Mammary epithelial cell (primary cell): ENCODE results near the gene MARCKS.

Experiments
- EZH2 ChIP-seq: IDR thresholded peaks from 2 replicates; pipeline ENCODE4 v1.6.1; 2012; ENCODE audit warnings: low read length, inconsistent platforms, borderline replicate concordance
- TF ChIP-seq, protein P1 (sequence below), 2 donors: IDR thresholded peaks in 1 of 2; conservative IDR thresholded peaks in 1 of 2; 2 replicates each; pipeline ENCODE4 v1.5.1; 2011 to 2012; ENCODE audit warnings: inconsistent platforms in 2 of 2, low read length in 2 of 2, mild to moderate bottlenecking in 2 of 2, control low read depth in 1 of 2, low read depth in 1 of 2; ENCODE audit not compliant: insufficient read depth in 1 of 2; ENCODE audit errors: extremely low read depth in 1 of 2

DNA sequence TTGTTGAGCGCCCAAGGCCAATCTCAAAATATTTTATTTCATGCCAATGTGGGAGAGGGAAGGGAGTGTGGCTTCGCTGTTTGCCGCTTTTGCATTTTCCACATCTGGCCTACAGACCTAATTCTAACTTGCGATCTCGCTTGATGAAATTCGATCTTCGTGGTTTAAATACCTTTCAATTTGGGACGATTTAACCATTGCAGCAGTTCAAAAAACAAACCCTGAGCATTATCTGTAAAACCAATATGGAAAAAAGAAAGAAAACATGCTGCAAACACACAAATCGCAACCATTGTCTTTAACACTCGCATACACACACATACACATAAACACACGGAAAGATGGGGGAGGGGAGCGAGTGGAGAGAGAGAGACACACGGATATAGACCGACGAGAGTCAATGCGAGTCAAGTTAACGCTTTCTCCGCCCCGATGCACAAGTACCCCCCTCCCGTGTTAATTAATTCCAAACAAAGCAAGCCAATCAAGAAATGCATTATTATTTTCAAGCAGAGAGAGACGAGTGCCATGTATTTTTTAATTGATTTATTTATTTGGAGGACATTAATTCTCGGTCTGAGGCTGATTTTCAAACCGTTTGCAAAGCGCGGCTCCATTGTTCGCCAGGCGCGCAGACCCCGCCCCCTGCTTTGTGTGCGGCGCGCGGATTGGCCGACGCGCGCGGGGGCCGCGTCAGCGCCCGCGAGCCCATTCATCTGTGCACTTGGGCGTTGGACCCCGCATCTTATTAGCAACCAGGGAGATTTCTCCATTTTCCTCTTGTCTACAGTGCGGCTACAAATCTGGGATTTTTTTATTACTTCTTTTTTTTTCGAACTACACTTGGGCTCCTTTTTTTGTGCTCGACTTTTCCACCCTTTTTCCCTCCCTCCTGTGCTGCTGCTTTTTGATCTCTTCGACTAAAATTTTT is at the start of gene MARCKS:
- TF ChIP-seq, protein P1, sequence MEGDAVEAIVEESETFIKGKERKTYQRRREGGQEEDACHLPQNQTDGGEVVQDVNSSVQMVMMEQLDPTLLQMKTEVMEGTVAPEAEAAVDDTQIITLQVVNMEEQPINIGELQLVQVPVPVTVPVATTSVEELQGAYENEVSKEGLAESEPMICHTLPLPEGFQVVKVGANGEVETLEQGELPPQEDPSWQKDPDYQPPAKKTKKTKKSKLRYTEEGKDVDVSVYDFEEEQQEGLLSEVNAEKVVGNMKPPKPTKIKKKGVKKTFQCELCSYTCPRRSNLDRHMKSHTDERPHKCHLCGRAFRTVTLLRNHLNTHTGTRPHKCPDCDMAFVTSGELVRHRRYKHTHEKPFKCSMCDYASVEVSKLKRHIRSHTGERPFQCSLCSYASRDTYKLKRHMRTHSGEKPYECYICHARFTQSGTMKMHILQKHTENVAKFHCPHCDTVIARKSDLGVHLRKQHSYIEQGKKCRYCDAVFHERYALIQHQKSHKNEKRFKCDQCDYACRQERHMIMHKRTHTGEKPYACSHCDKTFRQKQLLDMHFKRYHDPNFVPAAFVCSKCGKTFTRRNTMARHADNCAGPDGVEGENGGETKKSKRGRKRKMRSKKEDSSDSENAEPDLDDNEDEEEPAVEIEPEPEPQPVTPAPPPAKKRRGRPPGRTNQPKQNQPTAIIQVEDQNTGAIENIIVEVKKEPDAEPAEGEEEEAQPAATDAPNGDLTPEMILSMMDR (conservative IDR thresholded peaks at IDR 0.05 in 1 of 2, IDR thresholded peaks at IDR 0.05 in 1 of 2; ENCODE audit: extremely low read depth in 1 of 2, insufficient read depth in 1 of 2, low read depth in 1 of 2, low read length in 2 of 2) = no peak
- TF ChIP-seq EZH2 = no peak
